ENCODE measurements around the gene CNIH4. TPM values are rescaled to one million over a fixed set of nuclear protein-coding genes. Genes with fewer than 3 reads are reported as not detected.
"Not testable (repeated sequence)": the region's sequence is repeated elsewhere in the genome, so short reads cannot be mapped to it uniquely, and the experiment has no call there.

Gene CNIH4
- total RNA-seq, 1 experiment from 2014 or later: 77.8 TPM

DNA sequence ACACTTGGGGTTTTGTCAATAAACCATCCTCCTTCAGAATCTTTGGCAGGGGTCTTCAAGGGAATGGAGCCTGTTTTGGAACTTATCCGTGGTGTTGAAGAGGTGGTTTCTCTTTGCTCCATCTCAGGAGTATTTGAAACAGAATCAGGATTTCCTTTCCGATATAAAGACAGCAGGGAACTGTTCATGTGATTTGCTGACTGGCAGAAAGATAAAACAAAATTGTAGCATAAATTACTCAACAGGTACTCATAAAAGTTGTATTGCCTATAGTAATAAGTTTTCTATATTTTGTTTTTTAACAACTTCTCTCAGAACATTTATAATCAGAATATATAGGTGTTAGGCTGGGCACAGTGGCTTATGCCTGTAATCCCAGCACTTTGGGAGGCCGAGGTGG is 48.6 kb upstream of the CNIH4 start (continued):
- TF ChIP-seq, protein P1, sequence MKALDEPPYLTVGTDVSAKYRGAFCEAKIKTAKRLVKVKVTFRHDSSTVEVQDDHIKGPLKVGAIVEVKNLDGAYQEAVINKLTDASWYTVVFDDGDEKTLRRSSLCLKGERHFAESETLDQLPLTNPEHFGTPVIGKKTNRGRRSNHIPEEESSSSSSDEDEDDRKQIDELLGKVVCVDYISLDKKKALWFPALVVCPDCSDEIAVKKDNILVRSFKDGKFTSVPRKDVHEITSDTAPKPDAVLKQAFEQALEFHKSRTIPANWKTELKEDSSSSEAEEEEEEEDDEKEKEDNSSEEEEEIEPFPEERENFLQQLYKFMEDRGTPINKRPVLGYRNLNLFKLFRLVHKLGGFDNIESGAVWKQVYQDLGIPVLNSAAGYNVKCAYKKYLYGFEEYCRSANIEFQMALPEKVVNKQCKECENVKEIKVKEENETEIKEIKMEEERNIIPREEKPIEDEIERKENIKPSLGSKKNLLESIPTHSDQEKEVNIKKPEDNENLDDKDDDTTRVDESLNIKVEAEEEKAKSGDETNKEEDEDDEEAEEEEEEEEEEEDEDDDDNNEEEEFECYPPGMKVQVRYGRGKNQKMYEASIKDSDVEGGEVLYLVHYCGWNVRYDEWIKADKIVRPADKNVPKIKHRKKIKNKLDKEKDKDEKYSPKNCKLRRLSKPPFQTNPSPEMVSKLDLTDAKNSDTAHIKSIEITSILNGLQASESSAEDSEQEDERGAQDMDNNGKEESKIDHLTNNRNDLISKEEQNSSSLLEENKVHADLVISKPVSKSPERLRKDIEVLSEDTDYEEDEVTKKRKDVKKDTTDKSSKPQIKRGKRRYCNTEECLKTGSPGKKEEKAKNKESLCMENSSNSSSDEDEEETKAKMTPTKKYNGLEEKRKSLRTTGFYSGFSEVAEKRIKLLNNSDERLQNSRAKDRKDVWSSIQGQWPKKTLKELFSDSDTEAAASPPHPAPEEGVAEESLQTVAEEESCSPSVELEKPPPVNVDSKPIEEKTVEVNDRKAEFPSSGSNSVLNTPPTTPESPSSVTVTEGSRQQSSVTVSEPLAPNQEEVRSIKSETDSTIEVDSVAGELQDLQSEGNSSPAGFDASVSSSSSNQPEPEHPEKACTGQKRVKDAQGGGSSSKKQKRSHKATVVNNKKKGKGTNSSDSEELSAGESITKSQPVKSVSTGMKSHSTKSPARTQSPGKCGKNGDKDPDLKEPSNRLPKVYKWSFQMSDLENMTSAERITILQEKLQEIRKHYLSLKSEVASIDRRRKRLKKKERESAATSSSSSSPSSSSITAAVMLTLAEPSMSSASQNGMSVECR (CRISPR knock-in tag; IDR thresholded peaks at IDR 0.05; ENCODE audit: borderline replicate concordance): no peak
- no peak for TF ChIP-seq RELA (CRISPR knock-in tag; IDR thresholded peaks at IDR 0.05; ENCODE audit: borderline replicate concordance)

DNA sequence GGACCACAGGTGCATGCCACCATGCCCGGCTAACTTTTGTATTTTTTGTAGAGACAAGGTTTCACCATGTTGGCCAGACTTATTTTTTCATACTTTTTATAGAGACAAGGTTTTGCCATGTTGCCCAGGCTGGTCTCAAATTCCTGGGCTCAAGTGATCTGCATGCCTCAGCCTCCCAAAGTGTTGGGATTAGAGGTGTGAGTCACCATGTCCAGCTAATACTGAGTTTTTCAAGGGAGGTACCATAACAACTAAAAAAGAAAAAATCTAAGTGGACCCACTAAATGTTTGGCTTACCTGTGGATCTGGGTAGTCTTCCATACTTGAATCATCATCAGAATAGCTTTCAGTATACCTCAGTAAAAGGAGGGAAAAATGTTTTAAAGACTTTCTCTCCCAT is 45.2 kb upstream of the CNIH4 start:
- DNase-seq (ENCODE audit: low spot score); H3K4me1 Mint-ChIP-seq; H3K27me3 Mint-ChIP-seq (ENCODE audit: low read depth); H3K27ac Mint-ChIP-seq; H3K4me3 Mint-ChIP-seq; ATAC-seq; CTCF ChIA-PET; POLR2A ChIA-PET; H3K9me3 Mint-ChIP-seq: not testable (repeated sequence)
- peaks cover 50% of the 10 kb centered on the region for H3K36me3 Mint-ChIP-seq

DNA sequence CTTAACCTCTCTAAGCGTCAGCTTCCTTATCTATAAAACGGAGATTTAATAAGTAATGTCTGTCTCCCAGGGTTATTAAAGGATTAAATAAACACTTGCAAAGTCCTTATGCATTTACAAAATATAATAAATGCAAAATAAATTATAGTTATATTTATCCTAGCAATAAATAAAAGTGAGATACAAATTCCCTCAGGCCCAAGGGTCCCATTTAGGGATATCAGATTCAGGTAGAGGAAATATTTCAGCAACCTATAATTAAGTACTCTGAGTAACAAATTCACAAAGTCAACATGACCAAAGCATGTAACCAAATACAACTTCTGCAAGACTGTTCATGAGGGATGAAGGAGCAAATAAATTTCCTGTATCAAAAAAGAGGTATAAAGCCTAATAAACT is 44.7 kb upstream of the CNIH4 start:
- TF ChIP-seq, protein P2, sequence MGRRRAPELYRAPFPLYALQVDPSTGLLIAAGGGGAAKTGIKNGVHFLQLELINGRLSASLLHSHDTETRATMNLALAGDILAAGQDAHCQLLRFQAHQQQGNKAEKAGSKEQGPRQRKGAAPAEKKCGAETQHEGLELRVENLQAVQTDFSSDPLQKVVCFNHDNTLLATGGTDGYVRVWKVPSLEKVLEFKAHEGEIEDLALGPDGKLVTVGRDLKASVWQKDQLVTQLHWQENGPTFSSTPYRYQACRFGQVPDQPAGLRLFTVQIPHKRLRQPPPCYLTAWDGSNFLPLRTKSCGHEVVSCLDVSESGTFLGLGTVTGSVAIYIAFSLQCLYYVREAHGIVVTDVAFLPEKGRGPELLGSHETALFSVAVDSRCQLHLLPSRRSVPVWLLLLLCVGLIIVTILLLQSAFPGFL (CRISPR knock-in tag; IDR thresholded peaks at IDR 0.05; ENCODE audit: borderline replicate concordance): no peak
- no peak for TF ChIP-seq ATF1 (CRISPR knock-in tag; IDR thresholded peaks at IDR 0.05)
- no peak for TF ChIP-seq ESRRA (CRISPR knock-in tag; IDR thresholded peaks at IDR 0.05; ENCODE audit: borderline replicate concordance)
- TF ChIP-seq ETV6 (CRISPR knock-in tag; IDR thresholded peaks at IDR 0.05): no peak
- no peak for TF ChIP-seq CREB1 (CRISPR knock-in tag; IDR thresholded peaks at IDR 0.05)
- TF ChIP-seq, protein P3, sequence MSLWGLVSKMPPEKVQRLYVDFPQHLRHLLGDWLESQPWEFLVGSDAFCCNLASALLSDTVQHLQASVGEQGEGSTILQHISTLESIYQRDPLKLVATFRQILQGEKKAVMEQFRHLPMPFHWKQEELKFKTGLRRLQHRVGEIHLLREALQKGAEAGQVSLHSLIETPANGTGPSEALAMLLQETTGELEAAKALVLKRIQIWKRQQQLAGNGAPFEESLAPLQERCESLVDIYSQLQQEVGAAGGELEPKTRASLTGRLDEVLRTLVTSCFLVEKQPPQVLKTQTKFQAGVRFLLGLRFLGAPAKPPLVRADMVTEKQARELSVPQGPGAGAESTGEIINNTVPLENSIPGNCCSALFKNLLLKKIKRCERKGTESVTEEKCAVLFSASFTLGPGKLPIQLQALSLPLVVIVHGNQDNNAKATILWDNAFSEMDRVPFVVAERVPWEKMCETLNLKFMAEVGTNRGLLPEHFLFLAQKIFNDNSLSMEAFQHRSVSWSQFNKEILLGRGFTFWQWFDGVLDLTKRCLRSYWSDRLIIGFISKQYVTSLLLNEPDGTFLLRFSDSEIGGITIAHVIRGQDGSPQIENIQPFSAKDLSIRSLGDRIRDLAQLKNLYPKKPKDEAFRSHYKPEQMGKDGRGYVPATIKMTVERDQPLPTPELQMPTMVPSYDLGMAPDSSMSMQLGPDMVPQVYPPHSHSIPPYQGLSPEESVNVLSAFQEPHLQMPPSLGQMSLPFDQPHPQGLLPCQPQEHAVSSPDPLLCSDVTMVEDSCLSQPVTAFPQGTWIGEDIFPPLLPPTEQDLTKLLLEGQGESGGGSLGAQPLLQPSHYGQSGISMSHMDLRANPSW (CRISPR knock-in tag; conservative IDR thresholded peaks at IDR 0.05; ENCODE audit: low read depth): no peak
- TF ChIP-seq, protein P4, sequence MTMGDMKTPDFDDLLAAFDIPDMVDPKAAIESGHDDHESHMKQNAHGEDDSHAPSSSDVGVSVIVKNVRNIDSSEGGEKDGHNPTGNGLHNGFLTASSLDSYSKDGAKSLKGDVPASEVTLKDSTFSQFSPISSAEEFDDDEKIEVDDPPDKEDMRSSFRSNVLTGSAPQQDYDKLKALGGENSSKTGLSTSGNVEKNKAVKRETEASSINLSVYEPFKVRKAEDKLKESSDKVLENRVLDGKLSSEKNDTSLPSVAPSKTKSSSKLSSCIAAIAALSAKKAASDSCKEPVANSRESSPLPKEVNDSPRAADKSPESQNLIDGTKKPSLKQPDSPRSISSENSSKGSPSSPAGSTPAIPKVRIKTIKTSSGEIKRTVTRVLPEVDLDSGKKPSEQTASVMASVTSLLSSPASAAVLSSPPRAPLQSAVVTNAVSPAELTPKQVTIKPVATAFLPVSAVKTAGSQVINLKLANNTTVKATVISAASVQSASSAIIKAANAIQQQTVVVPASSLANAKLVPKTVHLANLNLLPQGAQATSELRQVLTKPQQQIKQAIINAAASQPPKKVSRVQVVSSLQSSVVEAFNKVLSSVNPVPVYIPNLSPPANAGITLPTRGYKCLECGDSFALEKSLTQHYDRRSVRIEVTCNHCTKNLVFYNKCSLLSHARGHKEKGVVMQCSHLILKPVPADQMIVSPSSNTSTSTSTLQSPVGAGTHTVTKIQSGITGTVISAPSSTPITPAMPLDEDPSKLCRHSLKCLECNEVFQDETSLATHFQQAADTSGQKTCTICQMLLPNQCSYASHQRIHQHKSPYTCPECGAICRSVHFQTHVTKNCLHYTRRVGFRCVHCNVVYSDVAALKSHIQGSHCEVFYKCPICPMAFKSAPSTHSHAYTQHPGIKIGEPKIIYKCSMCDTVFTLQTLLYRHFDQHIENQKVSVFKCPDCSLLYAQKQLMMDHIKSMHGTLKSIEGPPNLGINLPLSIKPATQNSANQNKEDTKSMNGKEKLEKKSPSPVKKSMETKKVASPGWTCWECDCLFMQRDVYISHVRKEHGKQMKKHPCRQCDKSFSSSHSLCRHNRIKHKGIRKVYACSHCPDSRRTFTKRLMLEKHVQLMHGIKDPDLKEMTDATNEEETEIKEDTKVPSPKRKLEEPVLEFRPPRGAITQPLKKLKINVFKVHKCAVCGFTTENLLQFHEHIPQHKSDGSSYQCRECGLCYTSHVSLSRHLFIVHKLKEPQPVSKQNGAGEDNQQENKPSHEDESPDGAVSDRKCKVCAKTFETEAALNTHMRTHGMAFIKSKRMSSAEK (CRISPR knock-in tag; IDR thresholded peaks at IDR 0.05; ENCODE audit: borderline replicate concordance): no peak
- TF ChIP-seq, protein P1 (CRISPR knock-in tag; IDR thresholded peaks at IDR 0.05; ENCODE audit: borderline replicate concordance): no peak
- no peak for TF ChIP-seq JAZF1 (CRISPR knock-in tag; IDR thresholded peaks at IDR 0.05)
- TF ChIP-seq, protein P5, sequence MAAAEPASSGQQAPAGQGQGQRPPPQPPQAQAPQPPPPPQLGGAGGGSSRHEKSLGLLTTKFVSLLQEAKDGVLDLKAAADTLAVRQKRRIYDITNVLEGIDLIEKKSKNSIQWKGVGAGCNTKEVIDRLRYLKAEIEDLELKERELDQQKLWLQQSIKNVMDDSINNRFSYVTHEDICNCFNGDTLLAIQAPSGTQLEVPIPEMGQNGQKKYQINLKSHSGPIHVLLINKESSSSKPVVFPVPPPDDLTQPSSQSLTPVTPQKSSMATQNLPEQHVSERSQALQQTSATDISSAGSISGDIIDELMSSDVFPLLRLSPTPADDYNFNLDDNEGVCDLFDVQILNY (CRISPR knock-in tag; IDR thresholded peaks at IDR 0.05): no peak
- TF ChIP-seq NFATC4 (CRISPR knock-in tag; IDR thresholded peaks at IDR 0.05): no peak
- Mint-ChIP-seq H3K36me3 (peaks cover 49% of the 10 kb centered on the region), H3K4me1 (no peaks in the 10 kb centered on the region), H3K27ac (no peak overlapping the region), H3K4me3 (no peak overlapping the region), H3K9me3 (no peaks in the 10 kb centered on the region), H3K27me3 (ENCODE audit: low read depth) (no peaks in the 10 kb centered on the region)
- ChIA-PET POLR2A (no interaction called here), CTCF (no interaction called here)
- ATAC-seq (no peak), DNase-seq (ENCODE audit: low spot score) (no peak)
